Stromal cell of bone marrow (primary cell): ENCODE results near the gene HAO1.
"Not testable (repeated sequence)": the region's sequence is repeated elsewhere in the genome, so short reads cannot be mapped to it uniquely, and the experiment has no call there.

ENCODE experiments used
- DNase-seq: peaks from one replicate; pipeline ENCODE4 v3.0.0-alpha.2; 2012; ENCODE audit warnings: low read depth

Gene HAO1

DNA sequence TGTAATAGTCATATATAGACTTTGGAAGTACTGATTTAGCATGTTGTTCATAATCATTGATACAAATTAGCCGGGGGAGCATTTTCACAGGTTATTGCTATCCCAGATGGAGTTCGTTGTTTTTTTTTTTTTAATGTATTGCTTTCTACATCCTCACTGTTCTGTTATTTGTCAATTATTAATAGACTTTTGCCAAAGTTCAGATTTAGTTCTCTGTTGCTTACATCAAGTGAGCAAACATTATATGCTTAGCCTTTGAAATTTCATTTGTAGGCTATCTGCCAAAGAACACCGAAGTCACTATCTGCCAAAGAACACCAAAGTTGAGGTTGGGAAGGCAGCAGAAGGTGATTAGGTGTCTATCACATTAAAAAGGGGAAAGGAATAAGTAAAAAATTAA lies at the start of gene HAO1:
Gene HAO1 (minus strand): TSS at position 118 of the 400 bp plus-strand sequence. CDS start 36 bp downstream, at position 82.
- DNase-seq: no peak

DNA sequence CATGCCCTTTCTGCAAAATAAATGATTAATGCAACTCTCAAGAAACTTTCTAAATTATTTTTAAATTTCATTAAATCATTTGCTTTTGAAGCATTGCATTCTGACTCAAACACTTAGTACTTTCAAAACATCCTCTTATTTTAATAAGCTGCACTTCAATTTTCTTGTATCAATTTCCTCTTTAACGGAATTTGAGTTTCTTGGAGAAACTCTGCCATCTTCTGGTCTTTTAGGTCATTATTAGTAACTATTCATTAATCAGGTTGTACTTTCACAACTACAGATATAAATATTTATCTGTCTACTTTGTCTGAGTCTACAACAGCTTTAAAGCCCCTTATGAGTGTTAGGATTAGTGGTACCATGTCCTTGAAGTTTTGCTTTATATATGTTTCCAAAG lies 49.1 kb upstream of the HAO1 start:
- DNase-seq: no peak

DNA sequence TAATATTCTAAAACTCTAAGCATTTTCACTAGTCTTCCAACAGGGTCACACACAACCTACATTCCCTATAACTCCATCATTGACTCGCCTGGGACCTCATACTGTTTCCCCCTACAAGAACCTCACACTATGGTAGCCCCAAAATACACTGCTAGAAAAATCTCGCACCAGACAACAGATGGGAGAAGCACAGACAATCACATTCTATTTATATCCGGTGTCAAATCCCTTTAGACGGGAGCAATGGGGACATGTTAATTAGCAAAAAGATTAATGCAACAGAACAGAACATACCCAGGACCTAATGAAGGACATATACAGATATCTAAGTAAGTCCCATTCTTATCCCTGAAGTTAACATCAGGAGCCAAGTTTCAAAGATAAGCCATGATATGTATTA lies 45.7 kb upstream of the HAO1 start:
- DNase-seq: no peak

DNA sequence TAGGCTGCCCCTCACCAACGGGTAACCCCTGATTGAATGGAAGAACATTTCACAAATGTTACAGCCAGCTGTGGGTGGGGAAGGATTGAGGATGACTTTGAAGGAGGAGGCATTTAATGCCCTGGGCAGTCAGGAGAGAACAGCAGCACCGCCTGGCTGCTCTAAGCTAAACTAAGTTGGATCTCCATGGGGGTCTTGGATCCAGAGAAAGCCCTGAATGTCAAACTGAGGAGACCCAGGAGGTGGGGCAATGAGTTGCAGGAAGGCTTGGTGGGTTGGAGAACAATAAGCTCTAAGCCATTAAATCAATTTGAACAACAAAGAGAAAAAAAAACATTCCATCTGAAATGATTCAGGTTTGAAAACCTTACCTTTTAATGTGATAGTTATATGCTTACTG lies 43.9 kb upstream of the HAO1 start:
- DNase-seq: no peak

DNA sequence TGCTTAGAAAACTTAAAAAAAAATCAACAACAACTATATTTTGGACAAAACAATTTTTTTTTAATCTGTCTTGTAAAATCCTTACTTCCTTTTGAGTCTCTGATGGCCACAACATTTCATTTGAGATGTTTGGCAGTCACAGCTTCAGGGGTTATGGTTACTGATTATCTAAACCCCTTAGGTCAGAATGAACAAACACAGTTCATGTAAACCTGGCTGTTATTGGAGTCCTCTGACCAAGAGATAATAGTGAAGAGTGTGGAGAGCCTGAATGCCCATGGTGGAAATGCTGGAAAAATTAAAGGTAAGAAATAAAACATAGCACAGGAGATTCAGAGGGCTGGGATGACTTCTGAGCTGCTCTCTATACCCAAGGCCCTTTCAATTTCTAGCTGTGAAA lies 41.1 kb upstream of the HAO1 start:
- DNase-seq: no peak

DNA sequence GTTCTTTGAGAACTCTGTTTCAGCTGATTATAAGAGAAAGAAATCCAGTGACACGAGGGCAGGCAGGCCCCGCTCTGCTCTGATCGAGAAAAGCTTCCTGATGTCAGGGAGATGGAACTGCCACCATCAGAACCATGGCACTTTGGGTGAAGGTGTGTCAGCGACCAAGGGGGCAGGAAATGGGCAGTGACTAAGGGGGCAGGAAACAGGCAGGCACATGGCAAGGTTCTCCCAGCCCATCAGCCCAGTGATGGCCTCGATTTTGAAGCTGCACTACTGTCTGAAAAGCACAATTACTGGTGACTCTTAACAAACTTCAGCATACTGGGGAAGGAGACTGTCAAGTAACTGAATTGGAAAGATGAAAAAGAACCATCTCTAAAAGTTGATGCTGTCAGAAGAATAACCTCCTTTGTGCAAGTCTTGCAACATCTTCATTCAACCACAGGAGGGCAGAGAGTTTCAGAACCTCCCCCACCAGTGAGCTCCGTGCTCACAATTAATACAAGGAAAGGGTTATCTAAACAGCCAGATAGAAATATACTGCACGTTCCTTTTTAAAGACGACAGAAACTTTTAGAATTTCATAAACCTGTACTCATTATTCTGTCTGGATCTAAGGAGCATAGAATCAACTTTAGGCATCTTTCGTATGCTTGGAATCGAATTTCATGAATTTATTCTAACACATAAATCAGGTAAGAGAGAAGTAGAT lies 40.2 kb upstream of the HAO1 start:
- peak; percentile 27 for DNase-seq

DNA sequence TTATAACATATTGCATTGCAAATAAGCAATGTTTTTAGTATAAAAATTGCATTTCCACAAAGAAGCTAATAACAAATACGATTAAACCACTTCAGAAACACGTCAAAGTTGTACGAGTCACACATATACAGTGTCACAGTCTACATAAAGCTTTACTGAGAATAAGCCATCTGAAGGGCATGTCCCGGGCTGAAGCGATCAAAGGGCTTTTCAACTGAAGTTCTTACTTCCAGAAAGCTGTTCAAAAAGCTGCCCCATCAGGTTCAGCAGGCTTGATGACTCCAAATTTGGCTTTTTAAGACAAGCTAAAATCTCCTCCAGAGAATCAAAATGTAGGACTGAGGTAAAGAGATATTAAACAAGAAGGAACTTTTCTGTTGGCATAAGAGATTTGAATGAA lies 37.5 kb upstream of the HAO1 start:
- no peak for DNase-seq

DNA sequence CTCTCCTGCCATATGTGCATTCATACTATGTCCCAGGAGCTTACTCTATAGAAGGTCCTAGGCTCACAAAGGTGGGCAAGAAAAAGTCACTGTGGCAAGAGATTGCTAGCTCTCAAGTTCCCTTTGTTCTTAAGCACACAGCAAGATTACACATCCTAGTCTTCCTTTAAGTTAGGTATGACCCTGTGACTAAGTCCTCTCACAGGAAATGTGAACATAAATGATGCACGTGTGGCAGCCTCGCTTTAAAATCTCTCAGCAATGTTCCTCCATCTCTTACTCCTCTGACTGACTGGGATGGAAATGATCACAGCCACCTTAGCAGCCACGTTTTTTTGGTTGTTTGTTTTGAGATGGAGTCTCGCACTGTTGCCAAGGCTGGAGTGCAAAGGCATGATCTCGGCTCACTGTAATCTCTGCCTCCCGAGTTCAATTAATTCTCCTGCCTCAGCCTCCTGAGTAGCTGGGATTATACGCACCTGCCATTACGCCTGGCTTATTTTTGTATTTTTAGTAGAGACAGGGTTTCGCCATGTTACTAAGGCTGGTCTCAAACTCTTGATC lies 35.7 kb upstream of the HAO1 start:
- DNase-seq: no peak

DNA sequence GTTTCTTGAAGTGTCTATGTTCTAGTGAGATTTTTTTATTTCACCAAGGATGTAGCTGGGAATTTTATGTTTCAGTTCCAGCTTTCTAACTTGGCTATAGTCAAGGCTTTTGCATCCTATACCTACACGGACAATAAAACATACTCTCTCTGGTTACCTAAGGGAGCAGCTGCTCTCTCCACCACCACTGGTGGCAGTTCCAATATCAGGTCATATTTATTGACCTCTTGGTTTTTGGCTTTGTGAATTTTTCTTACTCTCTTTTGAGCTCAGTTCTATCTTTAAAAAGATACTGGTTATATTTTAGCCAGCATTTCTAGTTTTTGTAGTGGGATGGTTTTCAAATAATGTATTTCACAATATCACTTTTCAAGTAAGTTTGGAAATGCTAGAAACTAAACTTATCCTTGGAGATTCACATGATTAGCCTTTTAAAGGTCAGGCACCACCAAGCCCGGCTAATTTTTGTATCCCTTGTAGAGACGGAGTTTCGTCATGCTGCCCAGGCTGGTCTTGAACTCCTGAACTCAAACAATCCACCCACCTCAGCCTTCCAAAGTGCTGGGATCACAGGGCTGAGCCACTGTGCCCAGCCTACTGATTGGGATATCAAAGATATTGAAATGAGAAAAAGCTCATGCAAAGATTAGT lies 34.7 kb upstream of the HAO1 start:
- DNase-seq: no peak

DNA sequence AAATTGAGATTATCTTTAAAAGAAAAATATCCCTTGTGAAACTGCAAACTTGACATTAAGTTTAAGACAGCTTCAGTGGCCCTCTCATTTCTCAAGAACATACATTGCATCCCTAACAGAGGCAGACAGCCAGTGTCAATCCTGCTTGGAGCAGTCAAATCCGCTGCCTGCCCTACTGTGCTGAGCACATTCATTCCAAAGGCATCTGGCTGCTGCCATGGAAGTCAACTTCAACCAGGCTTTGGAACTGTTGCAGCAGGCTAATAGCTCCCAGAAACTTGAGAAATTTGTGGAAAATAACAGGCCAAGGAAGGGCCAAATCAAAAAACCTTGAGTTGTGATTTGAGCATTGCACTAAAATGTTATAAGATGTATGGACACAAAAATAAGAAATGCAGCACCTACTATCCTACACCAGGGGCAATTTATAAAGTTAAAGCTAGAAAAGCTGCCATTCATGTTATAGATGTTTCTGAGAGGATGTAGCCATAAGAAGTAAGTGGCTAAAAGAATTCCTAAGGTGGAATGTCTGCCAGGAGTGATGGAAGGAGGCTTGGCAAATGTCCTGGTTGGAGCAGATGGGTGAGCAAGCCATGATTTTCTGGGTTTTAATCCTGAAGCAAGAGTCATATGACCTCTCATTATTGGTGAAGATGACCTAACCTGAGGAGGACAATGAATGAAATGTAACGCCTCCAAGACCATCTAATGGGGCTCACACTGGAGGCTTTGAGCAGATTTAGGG lies 31.4 kb upstream of the HAO1 start:
- peak; percentile 9 for DNase-seq

DNA sequence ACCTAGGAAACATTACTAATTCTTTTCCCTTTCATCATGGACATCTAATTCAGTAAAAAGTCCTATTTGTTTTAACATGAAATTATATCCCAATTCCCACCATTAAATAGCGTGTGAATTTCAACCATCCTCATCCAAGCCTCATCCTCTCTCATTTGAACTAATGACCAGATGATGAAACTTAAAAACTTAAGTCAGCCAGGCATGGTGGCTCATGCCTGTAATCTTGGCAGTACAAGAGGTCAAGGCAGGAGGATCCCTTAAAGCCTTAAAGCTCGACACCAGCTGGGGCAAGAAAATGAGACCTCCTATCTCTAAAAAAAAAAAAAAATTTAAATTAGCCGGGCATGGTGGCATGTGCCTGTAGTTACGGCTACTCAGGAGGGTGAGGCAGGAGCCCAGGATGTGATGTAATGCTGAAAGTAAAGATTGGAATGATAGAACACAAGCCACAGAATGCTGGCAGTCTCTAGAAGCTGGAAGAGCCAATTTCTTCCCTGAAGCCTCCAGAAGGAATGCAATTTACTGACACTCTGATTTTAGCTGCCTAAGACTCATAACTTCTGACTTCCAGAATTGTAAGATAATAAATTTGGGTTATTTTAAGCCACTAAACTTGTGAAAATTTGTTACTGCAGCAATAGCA lies 27.1 kb upstream of the HAO1 start:
- DNase-seq: peak; percentile 42

DNA sequence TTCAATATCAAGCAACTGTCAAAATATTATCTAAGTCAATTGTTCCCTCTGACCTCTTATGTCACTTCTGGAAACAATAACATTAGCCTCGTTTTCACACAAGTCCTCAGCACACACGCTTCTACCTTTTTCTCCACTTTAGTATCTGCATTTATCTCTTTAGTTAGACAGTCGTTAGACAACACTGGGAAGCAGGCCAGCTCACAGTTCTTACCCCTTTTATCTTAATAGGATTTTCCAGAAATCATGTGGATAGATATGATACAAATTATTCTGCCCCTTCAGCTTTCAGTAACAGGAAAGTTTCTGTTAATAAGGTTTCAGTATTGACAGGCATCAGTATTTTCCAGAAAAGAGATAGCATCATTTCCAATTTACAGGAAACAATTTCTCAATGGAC lies 25.9 kb upstream of the HAO1 start:
- no peak for DNase-seq

DNA sequence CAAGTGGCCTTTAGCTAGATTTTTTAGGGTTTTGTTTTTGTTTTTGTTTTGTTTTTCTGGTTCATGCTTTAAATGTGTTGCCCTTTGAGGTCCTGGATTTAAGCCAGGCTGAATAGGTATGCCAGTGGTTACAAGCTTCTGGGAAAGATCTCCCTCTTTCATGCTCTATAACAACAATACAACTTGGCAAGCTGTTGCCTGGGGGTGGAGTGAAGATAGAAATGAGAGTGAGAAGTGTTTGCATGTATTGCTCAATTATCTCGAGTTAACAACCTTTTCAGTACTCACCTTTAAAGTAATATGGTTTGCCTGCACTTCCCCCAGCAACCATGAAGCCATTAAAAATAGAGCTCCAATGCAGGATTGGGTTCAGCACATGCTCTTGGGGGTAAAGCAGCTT lies 19.2 kb upstream of the HAO1 start:
- DNase-seq: no peak

DNA sequence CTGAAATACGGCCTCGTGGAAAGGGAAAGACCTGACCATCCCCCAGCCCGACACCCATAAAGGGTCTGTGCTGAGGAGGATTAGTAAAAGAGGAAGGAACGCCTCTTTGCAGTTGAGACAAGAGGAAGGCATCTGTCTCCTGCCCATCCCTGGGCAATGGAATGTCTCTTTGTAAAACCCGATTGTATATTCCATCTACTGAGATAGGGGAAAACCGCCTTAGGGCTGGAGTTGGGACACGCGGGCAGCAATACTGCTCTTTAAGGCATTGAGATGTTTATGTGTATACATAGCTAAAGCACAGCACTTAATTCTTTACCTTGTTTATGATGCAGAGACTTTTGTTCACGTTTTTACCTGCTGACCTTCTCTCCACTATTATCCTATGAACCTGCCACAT lies 16.3 kb upstream of the HAO1 start:
- DNase-seq: not testable (repeated sequence)

DNA sequence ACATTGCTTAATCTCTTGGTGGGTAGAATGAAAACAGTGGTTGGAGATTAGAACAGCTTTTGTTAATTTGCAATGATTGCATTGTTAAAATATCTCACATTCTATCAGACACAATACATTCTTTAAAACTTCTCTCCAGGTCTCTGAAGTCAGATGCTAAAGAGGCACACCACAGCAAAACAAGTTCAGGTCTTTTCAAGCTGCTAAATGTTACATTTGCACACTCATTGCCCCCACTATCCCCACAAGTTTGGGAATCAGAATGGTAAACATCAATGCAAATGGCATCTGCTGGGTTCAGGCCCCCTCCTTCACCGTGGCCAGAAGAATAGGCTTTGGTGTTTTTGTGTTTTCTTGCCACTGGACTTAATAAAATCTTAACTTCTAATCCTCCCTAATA lies 10.1 kb upstream of the HAO1 start:
- DNase-seq: no peak

DNA sequence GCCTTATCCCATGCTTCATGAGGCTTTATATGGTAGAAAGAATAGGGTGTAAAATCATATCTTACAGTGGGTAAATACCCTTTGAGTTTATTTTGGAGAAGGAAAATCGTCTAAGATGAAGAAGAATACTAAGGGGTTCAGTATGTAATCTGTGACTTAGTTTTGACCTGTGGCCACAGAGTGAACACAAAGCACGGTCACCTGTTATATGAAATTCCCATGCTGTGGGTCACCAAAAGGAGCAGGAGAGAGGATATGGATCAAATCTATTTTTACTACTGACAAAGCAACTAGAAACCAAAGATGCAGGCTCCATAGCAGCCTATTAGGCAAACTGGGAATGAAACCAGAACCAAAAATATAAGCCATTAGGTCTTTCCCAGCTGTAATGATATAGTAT lies 3.6 kb upstream of the HAO1 start:
- no peak for DNase-seq

DNA sequence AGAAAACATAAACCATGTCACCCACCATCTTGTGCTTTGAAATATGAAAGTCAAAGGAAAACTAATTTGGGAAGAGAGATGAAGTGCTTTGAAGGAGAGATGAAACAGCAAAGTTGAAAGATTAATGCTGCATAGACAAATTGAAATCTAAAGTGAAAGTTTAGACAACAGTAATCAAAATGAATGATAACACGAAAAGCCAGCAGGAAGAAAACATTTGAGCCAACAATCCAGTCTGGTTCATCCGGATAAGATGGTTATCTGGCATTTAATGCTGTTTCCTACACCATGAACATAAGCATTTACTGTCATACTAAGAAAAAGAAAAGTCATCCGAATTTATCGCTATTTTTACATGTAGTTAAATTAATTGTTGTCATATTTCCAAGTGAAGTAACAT lies 595 bp downstream of the HAO1 start:
- DNase-seq: no peak

DNA sequence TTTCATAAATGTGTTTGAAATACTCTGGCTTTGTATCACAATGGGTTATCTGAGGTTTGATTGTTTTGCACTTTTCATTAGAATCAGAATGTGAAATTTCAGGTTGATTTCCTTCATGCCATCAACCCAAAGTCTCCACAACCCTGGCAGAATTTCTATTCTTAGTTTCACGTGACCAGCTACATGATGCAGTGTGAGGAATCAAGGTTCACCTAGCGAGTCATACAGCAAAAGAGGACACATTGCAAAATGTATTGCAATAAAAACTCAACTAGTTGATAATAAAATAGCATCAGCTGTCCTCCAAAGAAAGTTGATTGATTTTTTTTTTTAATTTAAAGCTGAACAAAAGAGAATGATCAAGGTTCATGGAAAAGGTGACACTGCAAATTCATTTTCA lies 2.2 kb downstream of the HAO1 start:
- no peak for DNase-seq

DNA sequence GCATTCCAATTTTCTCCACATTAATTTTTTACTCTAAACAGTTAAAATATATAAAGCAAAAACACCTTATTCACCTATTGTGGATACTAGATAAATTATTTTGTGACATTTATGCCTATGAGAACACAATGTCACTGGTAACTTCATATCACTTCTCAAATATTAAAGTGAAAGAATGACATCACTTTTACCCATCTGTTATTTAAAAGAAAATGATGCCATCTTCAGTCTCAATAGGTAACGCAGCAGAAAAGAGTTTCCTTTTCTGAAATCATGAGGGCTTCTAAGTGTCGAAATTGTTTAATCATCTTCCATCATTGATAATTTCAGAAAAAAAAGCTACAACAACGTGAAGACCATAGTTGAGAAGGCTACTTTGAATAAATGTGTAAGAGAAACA lies 2.9 kb downstream of the HAO1 start:
- DNase-seq: no peak

DNA sequence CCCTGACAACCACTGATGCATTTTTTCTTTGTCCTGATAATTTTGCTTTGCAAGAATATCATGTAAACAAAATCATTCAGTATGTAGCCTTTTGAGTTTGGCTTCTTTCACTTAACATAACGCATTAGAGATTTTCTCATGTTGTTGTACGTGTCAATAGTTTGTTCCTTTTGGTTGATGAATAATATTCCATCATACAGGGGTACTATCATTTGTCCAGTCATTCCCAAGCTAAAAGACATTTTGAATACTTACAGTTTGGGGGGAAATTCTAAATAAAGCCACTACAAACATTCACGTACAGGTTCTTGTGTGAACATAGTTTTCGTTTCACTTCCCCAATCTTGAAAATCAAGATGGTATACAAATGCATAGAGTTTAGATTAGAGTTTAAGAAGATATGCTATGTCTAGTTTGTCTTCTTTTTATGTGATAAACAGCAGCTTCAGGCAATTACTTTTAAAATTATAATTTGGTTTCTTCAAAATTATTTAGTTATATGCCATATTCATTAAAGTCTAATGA lies 5.2 kb downstream of the HAO1 start:
- DNase-seq: no peak

DNA sequence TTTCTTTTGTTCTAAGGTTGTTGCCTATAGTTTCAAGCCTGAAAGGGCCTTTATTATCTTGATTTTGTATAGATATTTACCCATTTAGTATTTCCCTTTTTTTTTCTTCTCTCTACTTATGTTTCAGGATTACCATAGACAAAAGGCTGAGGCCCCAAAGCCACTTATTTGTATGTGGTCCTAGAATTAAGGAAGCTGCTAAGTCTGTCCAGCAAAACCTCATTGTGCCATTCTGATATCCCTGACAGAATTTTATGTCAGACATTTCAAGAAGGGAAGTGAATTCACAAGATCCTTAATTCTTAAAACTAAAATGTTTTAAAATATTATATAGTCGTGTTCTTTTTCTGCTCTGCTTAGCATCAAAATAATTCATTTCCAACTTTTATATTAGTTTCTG lies 6.9 kb downstream of the HAO1 start:
- DNase-seq: no peak

DNA sequence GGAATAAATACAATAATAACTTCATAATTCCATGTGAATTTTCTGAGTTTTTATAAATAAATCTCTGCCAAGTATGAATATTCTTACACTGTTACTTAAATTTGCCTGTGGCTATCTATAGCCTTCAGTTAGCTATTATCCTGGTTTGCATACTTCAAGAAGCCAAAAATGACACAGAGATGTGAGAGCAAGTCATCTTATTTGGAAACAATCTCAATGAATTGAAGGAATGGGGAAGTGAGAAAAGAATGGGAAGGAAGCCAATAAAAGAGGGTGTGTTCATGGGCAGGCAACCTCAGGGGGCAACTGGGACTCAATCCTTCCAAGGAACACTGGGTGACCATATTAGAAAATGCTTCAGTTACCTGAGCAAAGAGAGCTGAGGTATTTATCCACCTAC lies 9.9 kb downstream of the HAO1 start:
- DNase-seq: no peak
